T follicular helper cell (primary cell): Measurements from ENCODE around the gene MYRFL.
A peak's percentile ranks its signal among the peaks of the same experiment; 100 is the strongest.
"Not testable (repeated sequence)": the region's sequence is repeated elsewhere in the genome, so short reads cannot be mapped to it uniquely, and the experiment has no call there.

Experiments used
- DNase-seq: peaks from one replicate; pipeline ENCODE4 v3.0.0-alpha.2; 2020; ENCODE audit warnings: low read depth

The MYRFL gene

GRCh38 chr12:69843608-69844007, 18.6 kb downstream of the MYRFL start:
- DNase-seq: no peak

- no peak for DNase-seq
Measured at GRCh38 chr12:69844416-69844815, 19.4 kb downstream of the MYRFL start.

- DNase-seq: no peak
Measured at GRCh38 chr12:69844836-69845235, 19.8 kb downstream of the MYRFL start.

GRCh38 chr12:69846976-69847375, 21.9 kb downstream of the MYRFL start:
- DNase-seq: no peak

GRCh38 chr12:69851976-69852375, 26.9 kb downstream of the MYRFL start:
- DNase-seq: no peak

GRCh38 chr12:69853176-69853961, 28.3 kb downstream of the MYRFL start:
- not testable (repeated sequence) for DNase-seq

GRCh38 chr12:69866698-69867097, 41.7 kb downstream of the MYRFL start:
- DNase-seq: no peak

GRCh38 chr12:69868695-69869094, 43.7 kb downstream of the MYRFL start:
- no peak for DNase-seq

- DNase-seq: no peak
Measured at GRCh38 chr12:69872804-69873203, 47.8 kb downstream of the MYRFL start.

GRCh38 chr12:69873429-69873828, 48.4 kb downstream of the MYRFL start:
- no peak for DNase-seq

- DNase-seq: no peak
Measured at GRCh38 chr12:69874606-69875005, 49.6 kb downstream of the MYRFL start.

GRCh38 chr12:69875416-69875935, 50.4 kb downstream of the MYRFL start:
- DNase-seq: no peak

- DNase-seq: peak; percentile 42
Measured at GRCh38 chr12:69879007-69879960, 54.3 kb downstream of the MYRFL start.

- DNase-seq: no peak
Measured at GRCh38 chr12:69880571-69880970, 55.5 kb downstream of the MYRFL start.

- DNase-seq: no peak
Measured at GRCh38 chr12:69881771-69882170, 56.7 kb downstream of the MYRFL start.

GRCh38 chr12:69884386-69884785, 59.4 kb downstream of the MYRFL start:
- DNase-seq: no peak

GRCh38 chr12:69885658-69886057, 60.6 kb downstream of the MYRFL start:
- no peak for DNase-seq

GRCh38 chr12:69886109-69886508, 61.1 kb downstream of the MYRFL start:
- DNase-seq: no peak

GRCh38 chr12:69886715-69887114, 61.7 kb downstream of the MYRFL start:
- DNase-seq: no peak

- DNase-seq: no peak
Measured at GRCh38 chr12:69888901-69889300, 63.9 kb downstream of the MYRFL start.

- DNase-seq: no peak
Measured at GRCh38 chr12:69894800-69895383, 69.9 kb downstream of the MYRFL start.

GRCh38 chr12:69896653-69897381, 71.8 kb downstream of the MYRFL start:
- DNase-seq: no peak
